ENCODE results near the gene MAGI3.
"Not testable (repeated sequence)": the region's sequence is repeated elsewhere in the genome, so short reads cannot be mapped to it uniquely, and the experiment has no call there.

The MAGI3 gene

DNA sequence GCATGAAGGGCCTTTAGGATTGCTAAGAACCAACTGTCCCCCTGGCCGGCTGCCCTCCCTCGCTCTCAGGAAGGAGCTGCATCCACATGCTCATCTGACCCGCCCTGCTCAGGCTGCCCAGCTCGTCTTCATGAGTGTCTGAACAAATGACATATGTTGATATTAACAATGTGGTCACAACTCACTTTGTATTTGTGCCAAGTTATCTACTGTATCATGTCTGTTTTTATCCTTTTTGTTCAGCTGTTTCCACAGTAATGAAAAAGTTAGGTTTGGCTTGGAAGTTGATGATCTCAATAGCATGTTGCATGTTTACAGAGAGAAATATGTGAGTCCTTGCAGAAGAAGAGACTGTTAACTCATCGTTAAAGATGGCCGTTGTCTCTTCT lies 293.8 kb downstream of the MAGI3 start:
- no peak for DNase-seq (ENCODE audit: low read depth, low spot score)

DNA sequence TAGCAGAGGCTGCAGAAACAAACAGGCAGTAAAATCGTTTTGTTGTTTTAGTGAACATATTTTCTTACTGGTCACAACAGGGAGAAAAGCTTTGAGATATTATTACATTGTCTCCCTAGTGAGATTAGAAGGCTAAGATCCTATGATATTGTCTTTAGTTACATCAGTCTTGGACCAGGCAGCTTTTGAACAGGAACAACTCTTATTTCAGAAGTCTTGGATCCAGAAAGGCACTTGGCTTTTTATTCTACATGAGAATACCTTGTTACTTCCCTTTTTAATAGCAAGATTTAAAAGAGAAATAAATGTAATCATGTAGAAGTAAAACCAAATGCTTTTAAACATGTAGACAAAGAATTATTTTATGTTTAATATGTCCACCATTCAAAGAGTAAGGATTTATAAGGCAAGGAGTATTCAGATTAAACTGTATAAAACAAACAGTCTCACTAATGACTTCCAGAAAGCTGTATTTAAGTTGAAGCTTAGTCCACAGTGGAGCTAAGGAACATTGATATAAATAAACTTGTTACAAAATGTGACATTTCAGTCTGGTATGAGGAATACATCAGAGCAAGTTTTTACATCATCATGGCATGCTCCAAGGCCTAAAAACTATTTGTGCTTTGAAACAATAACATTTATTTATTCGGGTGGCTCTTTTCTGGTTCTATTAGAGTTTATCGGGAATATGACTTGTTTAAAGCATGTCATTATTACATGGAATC lies 296.7 kb downstream of the MAGI3 start:
- DNase-seq (ENCODE audit: low read depth, low spot score), result no peak

DNA sequence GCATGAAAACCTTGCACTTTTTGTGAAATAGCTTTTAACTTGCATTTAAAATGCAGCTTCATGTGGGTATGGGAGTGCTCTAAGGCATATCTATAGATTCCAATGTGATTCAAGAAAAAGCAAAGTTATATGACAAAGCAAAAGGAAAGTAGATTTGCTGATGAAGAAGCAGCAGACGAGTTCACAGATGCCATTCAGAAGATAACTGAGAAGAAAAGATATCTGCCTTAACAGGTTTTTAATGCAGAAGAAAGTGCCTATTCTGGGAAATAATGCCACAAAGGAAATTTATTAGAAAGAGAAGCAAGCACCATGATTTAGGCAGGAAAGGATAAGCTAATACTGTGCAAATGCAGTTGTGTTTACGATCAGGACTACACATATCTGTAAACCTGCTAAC lies 300.9 kb downstream of the MAGI3 start:
- DNase-seq (ENCODE audit: low read depth, low spot score), result no peak

DNA sequence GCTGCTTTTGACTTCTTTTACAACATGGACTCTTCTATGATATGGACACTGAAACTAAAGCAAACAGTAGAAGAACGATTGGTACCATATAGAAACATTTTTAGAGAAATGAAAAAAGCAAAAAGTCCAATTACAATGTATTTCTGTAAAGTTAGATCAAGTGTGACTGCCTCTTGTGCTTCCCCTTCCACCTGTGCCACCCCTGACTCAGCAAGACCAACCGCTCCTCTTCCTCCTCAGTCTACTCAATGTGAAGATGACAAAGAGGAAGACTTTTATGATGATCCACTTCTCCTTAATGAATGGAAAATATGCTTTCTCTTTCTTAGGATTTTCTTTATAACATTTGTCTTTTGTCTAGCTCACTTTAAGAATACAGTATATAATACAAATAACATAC lies 302.0 kb downstream of the MAGI3 start:
- no peak for DNase-seq (ENCODE audit: low read depth, low spot score)

DNA sequence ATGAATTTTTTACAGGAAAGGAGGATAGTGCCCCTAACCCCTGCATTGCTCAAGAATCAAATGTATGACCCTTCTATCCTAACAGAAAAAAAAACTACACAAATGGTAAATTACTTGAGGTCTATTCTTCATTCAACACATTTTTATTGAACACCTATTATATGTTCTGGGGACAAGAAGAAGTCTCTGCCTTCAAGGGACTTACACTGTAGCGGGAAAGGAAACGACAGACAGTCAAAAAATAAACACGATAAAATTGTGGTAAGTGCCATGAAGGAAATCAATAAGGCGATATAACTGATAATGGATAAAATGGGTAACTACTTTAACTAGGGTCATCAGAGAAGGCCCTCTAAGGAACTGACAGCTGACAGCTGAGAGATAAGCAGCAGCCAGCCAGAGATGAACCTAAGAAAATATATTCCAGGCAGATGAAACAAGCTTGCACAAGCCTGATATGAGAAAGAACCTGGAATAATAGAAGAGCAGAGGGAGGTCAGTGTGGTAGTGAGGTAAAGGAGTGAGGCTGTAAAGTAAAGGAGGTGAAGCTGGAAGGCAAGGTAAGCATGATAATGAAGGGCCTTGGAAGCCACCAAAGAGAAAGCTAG lies 302.6 kb downstream of the MAGI3 start:
- DNase-seq (ENCODE audit: low read depth, low spot score), result no peak

DNA sequence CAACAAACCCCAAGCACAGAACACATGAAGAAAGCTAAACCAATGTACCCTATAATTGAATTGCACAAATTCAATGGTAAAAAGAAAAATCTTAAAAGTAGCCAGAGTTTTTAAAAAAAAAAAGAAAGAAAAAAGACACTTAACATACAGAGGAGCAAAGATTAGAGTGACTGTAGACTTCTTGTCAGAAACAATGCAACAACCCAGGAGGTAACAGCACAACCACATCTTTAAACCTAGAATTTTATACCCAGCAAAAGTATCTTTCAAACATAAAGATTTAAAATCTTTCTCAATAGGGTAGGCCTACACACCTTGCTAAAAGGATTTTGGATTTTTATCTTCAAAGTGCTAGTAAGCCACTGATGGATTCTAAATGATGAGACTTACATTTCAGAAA lies 304.6 kb downstream of the MAGI3 start:
- DNase-seq (ENCODE audit: low read depth, low spot score), result no peak

DNA sequence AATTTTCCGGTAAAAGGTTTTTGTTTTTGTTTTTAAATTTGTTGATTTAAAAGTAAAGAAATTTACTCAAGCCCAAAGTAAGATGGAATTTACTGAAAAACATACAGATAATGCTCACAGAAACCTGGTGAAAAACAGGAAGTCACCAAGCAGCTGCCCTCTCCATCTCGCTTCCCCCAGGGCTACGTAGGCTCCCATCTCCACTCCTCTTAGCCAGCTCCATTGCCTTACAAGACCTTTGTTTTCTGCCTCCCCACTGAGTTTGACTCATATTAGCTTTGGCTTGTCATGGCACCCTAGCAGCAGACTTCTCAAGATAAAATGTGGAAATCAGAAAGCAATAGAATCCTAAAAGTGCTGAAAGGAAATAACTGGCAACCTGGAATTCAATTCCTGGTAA lies 311.1 kb downstream of the MAGI3 start:
- DNase-seq (ENCODE audit: low read depth, low spot score), result peak; percentile 56

DNA sequence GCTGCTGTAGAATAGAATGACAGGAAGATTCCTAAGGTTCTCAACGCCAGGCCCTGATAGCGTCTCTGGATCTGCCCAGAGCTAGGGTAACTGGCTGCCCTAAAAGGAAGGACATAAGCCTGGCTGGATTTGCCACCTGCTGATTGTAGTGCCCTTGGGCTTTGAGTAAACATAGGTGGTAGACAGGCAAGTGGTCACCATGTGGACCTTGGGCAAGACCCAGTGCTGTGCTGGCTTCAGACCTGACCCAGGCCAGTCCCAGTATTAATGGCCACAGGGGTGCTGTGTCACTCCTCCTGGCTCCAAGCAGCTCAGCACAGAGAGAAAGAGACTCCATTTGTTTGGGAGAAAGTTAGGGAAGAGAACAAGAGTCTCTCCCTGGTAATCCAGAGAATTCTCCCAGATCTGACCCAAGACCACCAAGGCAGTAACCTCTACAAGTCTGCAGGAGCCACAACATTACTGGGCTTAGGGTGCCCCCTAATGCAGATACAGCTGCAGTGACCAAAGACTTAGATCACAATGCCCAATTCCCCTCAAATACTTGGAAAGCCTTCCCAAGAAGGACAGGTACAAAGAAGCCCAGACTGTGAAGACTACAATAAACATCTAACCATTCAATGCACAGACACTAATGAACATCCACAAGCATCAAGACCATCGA lies 324.4 kb downstream of the MAGI3 start:
- peak; percentile 4 for DNase-seq (ENCODE audit: low read depth, low spot score)

DNA sequence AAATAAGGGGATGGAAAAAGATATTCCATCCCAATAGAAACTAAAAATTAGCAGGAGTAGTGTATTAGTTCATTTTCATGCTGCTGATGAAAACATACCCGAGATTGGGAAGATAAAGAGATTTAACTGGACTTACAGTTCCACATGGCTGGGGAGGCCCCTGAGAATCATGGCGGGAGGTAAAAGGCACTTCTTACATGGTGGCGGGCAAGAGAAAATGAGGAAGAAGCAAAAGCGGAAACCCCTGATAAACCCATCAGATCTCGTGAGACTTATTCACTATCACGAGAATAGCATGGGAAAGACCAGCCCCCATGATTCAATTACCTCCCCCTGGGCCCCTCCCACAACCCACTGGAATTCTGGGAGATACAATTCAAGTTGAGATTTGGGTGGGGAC lies 327.2 kb downstream of the MAGI3 start:
- DNase-seq (ENCODE audit: low read depth, low spot score), result not testable (repeated sequence)

DNA sequence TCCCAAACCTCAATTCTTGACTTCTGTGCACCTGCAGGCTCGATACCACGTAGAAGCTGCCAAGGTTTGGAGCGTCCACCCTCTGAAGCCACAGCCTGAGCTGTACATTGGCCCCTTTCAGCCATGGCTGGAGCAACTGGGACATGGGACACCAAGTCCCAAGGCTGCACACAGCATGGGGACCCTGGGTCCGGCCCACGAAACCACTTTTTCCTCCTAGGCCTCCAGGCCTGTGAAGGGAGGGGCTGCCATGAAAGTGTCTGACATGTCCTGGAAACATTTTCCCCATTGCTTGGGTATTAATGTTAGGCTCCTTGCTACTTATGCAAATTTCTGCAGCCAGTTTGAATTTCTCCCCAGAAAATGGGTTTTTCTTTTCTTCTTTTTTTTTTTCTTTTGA lies 328.3 kb downstream of the MAGI3 start:
- not testable (repeated sequence) for DNase-seq (ENCODE audit: low read depth, low spot score)

DNA sequence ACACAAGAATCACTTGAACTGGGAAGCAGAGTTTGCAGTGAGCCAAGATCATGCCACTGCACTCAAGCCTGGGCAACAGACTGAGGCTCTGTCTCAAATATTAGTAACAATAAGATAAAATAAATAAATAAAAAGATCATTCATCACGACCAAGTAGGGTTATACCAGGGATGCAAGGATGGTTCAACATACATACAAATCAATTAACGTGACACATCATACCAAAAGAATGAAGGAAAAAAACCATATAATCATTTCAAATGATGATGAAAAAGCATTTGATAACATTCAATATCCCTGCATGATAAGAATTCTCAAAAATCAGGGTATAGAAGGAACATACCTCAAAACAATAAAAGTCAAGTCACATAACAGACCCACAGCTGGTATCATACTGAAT lies 330.7 kb downstream of the MAGI3 start:
- DNase-seq (ENCODE audit: low read depth, low spot score), result no peak

DNA sequence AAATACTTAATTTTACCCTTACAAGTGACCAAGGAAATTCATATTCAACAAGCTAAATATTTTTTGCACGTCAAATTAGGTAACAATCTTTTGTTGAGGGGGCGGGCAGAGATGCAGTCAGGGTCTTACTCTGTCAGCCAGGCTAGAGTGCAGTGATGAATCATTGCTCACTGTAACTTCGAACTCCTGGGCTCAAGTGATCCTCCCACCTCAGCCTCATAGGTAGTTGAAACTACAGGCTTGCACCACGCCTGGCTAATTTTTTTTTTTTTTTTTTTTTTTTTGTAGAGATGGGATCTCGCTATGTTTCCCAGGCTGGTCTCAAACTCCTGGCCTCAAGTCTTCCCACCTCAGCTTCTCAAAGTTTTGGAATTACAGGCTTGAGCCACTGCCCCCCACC lies 342.5 kb downstream of the MAGI3 start:
- DNase-seq (ENCODE audit: low read depth, low spot score), result no peak

DNA sequence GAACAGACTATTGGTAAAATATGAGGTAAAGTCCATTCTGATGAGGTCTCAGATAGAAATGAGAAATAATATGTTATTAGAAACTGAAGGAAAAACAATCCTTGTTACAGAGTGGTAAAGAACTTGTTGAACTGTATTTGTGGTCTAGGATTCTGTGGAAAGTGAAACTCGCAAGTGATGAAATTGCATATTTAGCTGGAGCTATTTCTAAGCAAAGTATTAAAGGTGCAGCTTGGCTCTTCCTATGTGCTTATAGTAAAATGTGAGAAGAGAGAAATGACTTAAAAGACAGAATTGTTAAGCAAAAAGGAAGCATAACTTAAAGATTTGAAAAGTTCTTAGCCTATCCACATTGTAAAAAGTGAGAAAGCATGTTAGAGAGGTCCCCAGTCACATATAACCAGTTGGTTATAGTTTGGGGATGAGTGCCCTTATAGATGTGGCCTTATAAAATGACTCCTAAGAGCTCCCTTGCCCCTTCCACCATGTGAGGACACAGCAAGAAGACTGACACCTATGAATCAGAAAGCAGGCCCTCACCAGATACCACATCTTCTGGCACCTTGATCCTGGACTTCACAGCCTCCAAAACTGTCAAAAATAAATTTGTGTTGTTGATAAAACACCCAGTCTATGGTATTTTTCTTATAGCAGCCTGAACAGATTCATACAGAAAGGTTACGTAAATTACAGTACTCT lies 344.2 kb downstream of the MAGI3 start:
- no peak for DNase-seq (ENCODE audit: low read depth, low spot score)

Measured in ELF-1 (cell line).